GM19372 (cell line): Measurements from ENCODE around the gene LIPC.

Experiments
- ATAC-seq: cut with Tn5 transposase; IDR thresholded peaks from one replicate; pipeline ENCODE4 v1.9.1; 2021; ENCODE audit warnings: mild to moderate bottlenecking, low read depth, moderate library complexity; ENCODE audit not compliant: unreplicated experiment

LIPC gene

DNA sequence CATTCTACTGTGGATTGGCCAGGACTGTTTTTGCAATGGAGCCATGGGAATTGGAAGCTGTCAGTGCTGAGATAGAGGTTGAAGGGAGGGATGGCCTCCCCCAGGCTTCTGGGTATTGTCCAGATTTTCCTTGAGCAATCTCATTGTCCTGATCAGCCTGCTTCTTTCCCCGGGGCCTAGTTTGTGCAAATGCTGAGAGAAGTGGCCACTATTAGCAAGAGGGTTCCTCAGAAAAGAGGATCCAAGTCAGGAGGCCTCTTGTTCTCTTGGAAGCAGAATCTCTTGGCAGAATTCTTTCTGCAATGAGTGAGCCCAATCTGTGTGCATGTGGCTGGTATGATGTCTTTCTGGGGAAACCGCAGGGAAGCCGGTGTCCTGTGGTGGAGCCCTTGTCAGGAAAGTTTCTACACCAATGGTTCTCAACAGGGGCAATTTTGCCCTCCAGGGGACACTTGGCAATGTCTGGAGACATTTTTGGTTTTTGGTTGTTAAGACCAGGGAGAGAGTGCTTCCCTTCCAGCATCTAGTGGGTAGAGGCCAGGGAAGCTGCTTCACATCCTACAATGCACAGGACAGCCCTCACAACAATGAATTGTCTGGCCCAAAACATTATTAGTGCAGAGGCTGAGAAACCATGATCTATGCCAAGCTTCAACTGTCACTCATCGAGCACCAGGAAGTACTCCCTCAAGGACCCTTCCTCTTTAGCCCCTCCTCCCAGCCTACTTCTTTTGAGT is 2.0 kb downstream of the LIPC start:
- ATAC-seq: no peak

DNA sequence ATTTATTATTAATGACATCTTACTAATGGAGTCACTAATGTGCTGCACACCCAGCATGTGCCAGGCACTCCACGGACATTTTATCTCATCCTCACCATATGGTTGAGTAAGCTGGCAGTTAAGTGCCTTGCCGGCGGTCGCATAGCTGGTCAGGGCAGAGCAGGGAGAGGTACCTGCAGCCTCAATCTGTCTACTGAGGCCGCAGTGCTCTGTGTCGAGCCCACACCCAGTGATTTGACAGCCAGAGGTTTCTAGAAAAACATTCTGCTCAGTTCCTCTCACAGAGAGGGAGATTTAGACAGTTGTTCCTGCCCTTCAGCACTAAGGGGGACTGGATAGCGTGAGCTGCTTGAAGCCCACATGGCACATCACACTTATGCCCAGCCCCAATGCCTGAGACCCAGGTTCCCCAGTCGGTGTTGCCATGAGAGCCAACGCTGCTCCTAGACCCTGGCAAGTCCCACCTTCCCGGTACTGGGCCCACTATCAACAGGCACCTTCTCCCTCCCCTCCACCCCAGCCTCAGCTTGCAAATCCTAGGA is 2.6 kb downstream of the LIPC start:
- no peak for ATAC-seq

DNA sequence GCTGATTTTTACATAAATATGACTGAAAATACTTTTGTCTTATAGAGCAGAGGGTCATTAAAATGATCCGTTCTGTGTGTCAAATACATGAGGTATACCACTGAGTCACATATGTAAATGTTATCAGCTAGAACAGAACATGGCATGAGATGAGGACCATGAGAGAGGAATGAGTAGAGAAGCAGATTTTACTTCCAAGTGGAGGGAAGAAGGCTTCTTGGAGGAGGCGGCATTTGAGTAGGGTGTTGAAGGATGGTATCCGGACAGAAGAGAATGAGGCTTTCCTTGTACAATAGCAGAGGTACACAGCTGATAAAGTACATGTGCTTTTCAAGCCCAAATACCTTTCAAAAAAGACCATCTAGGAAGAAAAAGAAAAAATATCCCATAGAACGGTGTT is 4.8 kb downstream of the LIPC start:
- ATAC-seq: no peak

DNA sequence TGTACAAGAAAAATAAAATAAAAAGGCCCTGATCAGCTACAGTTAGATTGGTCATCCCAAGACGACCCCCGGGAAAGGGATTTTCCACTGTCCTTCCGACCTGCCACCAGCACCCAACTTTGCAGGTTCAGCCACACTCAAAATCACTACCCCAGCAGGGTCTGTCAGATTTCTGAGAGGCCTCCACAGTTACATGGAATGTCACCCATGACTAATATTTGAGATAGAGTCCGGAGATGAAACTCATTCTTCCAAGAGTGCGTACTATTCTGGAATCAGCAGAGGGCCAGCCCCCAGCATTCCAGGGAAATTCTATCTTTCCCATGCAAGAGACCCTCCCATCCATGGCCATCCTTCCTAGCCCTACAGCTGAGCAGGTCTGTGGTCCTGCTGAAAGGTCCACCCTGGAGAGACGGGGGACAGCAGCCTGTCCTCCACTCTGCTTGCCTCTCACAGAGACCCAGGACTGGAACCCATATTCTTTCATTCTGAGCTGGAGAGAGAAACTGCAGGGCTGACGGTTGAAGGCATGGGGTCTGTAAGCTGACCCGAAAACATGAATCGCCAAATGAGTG is 5.8 kb downstream of the LIPC start:
- no peak for ATAC-seq

DNA sequence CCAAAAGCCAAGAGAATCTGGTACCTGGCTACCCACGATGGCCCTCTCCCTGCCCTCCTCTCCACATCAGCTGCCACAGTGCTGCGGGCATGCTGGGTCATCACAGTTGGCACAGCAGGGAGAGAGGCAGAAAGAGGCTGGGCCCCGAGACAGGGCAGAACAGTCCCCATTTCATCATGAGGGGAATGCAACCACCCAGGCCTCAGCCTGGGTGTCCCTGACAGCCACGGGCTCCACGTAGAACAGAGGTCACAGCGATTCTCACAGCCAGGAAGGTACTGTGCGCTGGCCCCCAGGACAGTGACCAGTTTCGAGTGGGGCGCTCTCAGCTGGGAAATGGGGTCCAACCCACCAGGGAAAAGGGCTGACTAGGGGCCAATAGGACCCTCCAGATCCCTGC is 6.3 kb downstream of the LIPC start:
- ATAC-seq: no peak

DNA sequence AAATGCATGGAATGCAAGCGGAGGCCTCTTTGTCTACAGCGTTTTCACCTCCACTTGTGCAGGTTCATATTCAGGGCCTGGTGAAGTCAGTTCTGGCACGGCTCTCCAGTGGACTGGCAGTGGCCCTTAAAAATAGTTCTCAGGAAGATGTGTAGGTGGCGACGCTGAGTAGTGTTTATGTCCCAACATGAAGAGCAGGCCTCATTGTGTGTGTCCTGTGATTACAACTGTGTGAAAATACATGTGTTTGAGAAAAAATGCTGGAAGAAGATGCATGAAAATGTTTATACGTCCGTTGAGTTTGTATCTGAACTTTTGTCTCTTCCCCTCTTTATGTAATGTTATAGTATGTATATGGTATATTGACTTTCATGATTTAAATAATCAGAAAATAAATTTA is 7.2 kb downstream of the LIPC start:
- no peak for ATAC-seq

DNA sequence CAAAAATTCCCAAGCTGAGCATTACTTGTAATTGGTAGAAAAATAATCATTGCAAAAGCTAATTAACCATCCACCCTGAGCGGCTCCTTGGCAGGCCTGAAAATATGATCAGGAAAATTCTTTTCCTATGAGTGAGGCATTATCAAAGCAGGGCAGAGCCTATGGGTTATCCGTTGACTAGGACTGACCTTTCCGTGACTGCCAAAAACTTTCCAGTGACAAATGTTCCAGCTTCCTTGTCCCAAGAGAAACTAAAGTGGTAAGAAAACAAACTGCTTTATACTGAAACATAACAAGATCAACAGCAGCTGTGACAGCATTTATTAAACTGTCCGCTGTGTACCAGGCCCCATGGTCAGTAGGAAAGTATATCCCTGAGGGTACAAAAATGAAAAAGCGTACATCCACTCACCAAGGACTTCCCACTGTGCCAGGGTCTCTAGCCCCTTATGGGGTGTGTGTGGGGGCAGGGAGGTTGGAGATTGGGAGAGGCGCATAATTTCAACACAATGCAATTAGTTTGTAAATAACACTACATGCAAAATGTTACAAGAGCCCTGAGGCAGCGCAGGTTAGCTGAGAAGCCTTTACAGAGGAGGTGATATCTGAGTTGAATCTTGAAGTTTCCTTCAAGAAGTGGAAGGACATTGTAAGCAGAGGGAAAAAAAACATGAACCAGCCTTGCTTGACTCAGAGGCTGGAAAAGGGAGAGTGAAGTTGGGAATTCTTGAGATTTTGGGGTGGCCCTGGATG is 8.5 kb downstream of the LIPC start:
- ATAC-seq: no peak

DNA sequence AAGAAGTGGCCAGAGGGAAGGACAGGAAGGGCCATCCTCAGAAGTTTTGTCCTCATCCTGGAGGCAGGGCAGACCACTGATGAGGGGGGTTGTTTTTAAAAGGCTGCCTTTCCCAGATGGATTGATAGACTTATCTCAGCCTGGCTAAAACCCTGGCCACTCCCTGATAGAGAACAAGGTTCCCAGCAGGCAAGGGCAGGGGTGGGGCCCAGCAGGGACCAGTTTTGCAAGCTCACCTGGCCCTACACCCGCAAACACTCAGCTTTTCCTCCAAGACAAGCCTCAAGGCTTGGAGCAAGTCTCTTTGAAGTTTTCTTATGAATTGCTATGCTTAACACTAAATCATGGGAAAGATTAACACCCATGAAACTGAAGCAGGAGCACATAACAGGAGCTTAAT is 9.1 kb downstream of the LIPC start:
- ATAC-seq: no peak

DNA sequence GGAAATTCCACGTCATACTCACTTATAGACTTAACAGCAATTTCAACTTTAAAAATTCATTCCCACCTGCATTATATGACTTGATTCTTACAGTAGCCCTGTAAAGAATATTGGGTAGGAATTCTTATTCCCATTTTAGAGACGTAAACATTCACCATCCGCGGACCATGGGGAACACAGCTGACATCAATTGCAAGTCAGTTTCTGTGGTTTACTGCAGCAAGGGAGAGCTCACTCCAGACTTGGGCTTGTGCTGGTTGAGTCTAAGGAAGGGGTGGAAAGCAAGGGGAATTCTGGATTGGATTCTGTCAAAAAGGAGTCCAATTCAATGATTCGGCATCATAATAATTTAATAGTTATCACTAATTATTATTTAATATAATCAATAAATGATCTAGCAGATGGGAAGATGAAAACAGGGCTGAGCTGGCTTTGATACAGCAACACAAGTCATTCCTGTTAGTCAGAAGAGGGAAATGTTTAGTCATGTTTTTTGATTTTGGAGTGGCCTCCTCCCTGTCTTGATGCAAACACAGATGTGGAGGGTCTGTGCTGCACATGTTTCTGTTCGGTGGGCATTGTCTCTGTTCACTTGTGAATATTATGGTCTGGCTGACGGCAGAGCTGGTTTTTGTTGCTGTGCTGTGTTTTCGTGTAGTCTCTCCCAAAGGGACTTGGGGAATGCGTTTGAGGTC is 9.7 kb downstream of the LIPC start:
- ATAC-seq: no peak

DNA sequence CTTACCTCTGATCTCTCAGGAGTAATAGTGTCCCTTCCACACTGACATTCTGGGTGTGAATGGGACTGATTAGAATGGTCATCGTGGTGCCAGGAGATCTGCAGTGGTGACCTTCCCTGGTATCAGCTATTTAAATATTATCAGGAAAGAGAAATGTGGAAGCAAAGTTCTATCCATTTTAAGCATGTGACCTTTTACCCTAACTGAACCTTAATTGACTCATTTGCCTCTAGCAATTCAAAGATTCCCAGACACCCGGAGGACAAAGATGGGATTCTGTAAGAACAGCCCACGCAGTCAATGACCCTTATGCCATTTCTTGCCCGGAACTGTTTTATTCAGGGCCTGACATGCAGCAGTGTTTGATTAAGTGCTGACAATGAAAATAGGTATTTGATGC is 10.3 kb downstream of the LIPC start:
- ATAC-seq: no peak

DNA sequence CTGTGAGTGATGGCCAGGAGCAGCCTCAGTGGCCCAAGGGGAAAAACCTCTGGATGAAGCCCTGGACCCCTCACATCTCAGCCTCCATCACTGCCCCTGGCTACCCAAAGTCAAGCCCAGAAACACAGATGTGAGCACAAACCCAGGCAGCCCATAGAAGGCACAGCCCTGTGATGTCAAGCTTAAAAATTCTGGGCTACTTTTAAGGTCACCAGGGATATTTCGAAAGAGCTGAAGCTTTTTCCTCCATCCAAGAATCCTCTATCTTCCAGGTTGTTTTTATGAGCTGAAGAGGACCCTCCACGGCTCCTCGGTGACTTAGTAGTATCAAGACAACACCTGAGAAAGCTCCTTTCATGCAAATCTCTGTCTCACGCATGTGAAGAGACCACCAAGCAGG is 11.5 kb downstream of the LIPC start:
- ATAC-seq: no peak

DNA sequence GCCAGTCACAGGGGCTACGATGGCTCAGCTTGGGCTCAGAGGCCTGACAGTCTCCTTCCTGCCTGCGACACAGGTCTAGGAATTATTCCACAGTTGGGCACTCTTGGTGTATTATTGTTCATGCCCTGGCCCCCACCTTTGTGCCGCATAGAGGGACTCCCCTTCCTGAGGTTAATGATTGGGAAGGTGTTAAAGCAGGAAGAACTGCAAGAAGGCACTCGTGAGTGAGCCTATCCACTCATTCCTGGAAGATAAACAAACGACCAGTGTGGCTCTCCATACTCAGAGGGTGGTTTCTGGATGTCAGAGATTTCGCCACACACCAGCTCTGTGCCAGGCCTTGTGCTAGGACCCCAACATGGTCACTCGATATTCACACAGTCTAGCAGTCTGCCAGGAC is 12.3 kb downstream of the LIPC start:
- no peak for ATAC-seq

DNA sequence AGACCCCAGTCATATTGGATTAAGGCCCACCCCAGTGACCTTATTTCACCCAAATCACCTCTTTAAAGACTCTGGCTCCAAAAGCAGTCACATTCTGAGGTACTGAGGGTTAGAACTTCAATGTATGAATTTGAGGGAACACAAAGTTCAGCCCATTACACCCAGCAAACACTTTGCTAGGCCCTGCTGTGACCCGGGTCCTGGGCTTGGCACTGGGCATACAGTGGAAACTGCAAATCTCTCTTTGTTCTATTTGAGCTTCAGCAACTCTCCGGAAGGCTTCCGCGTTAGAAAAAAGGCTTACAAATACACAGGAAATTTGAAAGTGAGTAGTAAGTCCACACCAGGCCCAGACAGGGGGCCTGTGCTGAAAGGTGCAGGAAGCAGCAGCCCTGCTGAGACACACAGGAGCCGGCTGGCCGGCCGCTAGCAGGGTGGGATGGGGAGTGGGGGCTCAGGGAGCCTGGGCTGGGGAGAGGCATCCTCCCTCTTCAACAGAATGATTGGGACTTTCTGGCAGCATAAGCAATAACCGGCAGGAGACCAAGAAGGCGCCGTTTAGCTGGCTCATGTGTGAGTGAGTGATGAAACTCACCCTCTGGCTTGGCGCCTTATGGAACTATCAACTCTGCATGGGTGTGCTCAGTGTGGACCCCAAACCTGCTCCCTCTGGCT is 13.0 kb downstream of the LIPC start:
- ATAC-seq: no peak

DNA sequence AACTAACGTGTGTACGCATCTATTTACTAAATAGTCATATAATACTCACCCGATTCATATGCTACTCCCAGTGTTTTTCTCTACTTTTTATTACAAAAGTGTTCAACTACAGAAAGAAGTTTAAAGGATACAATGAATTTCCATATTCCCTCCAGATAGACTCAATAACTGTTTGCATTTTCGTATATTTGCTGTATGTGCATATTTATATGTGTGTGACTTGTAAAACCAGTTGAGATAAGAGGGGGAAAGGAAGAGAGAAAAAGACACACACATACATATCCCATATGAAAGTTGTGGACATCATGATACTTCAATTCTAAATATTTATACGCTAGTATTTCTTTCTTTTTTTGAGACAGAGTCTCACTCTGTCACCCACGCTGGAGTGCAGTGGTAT is 14.1 kb downstream of the LIPC start:
- no peak for ATAC-seq

DNA sequence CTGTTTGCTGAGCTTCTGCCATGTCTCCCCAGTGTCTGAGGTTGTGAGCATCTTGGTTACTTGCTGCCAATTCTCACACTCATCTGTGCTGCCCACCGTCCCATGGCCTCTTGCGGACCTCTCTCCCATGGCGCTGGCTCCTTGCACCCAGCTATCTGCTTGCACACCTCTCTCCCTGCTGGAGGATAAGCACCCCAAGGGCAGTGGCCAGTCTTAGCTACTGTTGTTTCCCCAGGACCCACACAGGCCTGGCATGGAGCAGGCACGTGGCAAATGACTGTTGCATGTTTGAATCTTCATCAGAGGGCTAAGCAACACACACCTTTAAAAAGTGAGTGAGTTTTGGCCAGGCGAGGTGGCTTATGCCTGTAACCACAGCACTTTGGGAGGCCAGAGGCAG is 14.7 kb downstream of the LIPC start:
- ATAC-seq: no peak

DNA sequence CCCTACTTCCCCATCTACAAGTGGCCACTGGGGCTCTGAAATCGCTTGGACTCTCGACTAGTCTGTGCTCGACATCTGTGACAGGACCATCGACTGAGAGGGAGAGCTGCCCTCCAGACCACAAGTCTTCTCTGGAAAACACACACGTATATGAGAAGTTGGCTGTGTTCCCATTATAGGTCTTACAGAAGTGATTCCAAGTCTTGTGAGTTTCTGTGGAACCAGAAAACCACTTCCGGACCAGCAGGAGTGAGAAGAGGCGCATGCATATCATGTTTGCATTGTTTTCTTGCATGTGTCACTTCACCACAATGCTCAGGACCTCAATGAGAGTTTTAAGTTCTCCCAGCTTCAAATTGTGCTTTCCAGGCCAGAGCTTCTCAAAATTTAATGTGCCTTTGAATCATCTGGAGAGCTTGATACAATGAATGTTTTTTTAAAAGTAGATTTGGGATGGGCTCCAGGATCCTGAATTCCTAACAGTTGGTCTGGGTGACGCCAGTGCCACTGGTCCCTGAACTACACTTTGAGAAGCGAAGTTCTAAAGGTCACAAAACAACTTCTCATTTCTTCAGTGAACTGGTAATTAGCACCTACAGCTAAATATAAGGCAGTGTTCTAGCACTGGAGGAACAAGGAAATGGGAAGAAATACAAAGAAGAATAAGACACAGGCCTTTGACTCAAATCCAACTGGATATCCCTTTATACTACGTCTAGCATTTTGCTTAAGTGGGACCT is 15.7 kb downstream of the LIPC start:
- no peak for ATAC-seq

DNA sequence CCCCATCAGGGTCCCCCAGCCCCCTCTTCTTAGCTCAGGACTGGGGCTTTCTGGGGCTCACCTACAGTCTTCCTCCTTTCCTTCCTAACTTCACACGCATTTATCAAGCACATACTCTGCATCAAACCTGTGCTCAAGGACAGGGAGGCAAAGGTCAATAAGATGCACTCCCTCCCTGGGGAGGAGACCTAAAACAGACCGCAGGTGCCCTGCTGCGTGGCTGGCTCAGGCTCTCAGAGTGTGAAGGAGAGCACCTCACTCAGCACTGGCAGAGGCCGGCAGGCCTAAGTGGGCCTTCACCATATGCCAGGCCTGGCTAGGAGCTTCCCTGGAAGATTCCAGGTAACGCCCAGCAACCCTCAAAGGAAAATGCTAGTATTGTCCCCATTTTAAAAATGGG is 16.5 kb downstream of the LIPC start:
- no peak for ATAC-seq

DNA sequence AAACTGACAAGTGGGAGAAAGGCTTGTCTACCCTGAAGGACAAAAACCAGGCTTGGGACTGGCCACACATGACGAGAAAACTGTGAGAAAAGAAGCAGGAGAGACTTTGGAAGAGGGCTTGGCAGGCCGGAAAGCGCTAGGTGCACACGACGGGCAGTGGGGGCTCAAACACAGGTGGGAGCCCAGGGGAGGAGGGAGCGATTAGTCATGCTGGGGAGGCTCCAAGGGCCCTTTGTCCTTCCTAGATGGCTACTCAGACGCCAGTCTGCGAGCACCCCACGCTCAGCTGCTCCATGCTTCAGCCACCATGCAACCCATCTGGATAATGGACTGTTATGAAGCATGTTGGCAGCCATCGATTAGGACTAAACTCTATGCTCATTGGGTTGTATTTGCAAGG is 17.1 kb downstream of the LIPC start:
- no peak for ATAC-seq

DNA sequence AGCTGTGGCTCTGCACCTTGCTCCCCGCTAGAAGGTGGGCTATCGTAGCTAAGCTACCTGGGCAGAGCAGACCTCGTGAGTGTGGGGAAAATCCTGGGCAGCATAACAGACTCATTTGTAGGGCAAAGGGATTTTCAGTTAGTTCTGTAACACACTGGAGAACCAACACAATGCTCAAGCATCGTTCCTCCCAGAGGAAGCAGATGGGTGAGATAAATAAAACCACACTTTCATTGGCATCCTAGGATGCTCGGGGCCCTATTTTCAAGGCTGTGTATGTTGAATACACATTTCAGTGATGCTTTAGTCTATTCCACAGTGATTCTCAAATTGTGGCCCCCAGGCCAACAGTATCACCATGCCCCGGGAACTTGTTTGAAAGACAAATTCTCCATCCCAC is 20.0 kb downstream of the LIPC start:
- ATAC-seq: no peak

DNA sequence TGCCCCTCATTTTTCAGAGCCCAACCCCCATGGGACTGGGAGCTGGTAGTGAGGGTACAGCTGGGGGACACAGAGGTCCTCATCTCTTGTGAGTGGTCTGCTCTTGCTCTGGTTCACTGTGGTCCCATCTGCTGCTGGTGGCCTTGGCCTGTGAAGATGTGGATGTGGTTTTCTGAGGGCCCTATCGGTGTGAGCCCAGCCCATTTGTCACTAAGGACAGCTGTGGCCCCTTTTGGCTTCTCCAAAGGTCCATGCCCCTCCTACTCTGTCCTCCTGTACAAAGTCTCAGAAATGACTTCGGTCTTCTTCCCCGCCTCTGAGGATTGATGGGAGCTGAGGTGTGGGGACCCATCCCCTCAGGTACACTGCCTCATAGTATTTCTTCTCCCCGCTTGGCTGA is 21.0 kb downstream of the LIPC start:
- ATAC-seq: no peak
